ENCODE measurements around the gene COL9A1.

Gene COL9A1

GRCh38 chr6:70175770-70176169 is 127.1 kb downstream of the COL9A1 start:
- Histone ChIP-seq H3K36me3 (ENCODE audit: insufficient read depth, low read length) (no peaks in the 10 kb centered on the region), H3K4me1 (ENCODE audit: insufficient read depth, low read length) (no peaks in the 10 kb centered on the region), H3K9me3 (ENCODE audit: low read length) (peaks cover 2% of the 10 kb centered on the region), H2AFZ (ENCODE audit: low read depth, low read length) (no peak overlapping the region), H3K27me3 (ENCODE audit: insufficient read depth, low read length) (no peaks in the 10 kb centered on the region), H3K4me3 (ENCODE audit: low read length) (no peak overlapping the region)

GRCh38 chr6:70172252-70172651 is 130.6 kb downstream of the COL9A1 start:
- Histone ChIP-seq H3K4me1 (ENCODE audit: insufficient read depth, low read length) (no peaks in the 10 kb centered on the region), H3K4me3 (ENCODE audit: low read length) (no peak overlapping the region), H3K27me3 (ENCODE audit: insufficient read depth, low read length) (no peaks in the 10 kb centered on the region), H3K36me3 (ENCODE audit: insufficient read depth, low read length) (no peaks in the 10 kb centered on the region), H2AFZ (ENCODE audit: low read depth, low read length) (no peak overlapping the region), H3K9me3 (ENCODE audit: low read length) (peaks cover 2% of the 10 kb centered on the region)

GRCh38 chr6:70171236-70171635 is 131.6 kb downstream of the COL9A1 start:
- H2AFZ ChIP-seq (ENCODE audit: low read depth, low read length), result no peak overlapping the region
- peaks cover 2% of the 10 kb centered on the region for H3K9me3 ChIP-seq (ENCODE audit: low read length)
- H3K36me3 ChIP-seq (ENCODE audit: insufficient read depth, low read length), result no peaks in the 10 kb centered on the region
- H3K27me3 ChIP-seq (ENCODE audit: insufficient read depth, low read length), result no peaks in the 10 kb centered on the region
- H3K4me3 ChIP-seq (ENCODE audit: low read length), result no peak overlapping the region
- H3K4me1 ChIP-seq (ENCODE audit: insufficient read depth, low read length), result no peaks in the 10 kb centered on the region

GRCh38 chr6:70168681-70169377 is 134.1 kb downstream of the COL9A1 start:
- no peak overlapping the region for H2AFZ ChIP-seq (ENCODE audit: low read depth, low read length)
- no peaks in the 10 kb centered on the region for H3K36me3 ChIP-seq (ENCODE audit: insufficient read depth, low read length)
- H3K27me3 ChIP-seq (ENCODE audit: insufficient read depth, low read length), result no peaks in the 10 kb centered on the region
- no peak overlapping the region for H3K4me3 ChIP-seq (ENCODE audit: low read length)
- no peaks in the 10 kb centered on the region for H3K9me3 ChIP-seq (ENCODE audit: low read length)
- peaks cover 9% of the 10 kb centered on the region for H3K4me1 ChIP-seq (ENCODE audit: insufficient read depth, low read length)

Measured in neuron (in vitro differentiated cells).